ENCODE results near the gene IL36A. TPM values are rescaled to one million over a fixed set of nuclear protein-coding genes. Genes with fewer than 3 reads are reported as not detected.

IL36A gene
- total RNA-seq, 2 experiments from 2014 or later = not detected

- Histone ChIP-seq H3K4me1 (ENCODE audit: insufficient read depth, low read length, poor library complexity, severe bottlenecking) (no peaks in the 10 kb centered on the region), H3K27ac (ENCODE audit: low read depth, low read length, poor library complexity, severe bottlenecking) (no peak overlapping the region), H3K9me2 (ENCODE audit: insufficient read depth, low read length) (no peaks in the 10 kb centered on the region), H4K20me1 (ENCODE audit: insufficient read depth, low read length) (no peaks in the 10 kb centered on the region), H3K9me3 (ENCODE audit: low read length) (no peaks in the 10 kb centered on the region), H3K4me3 (ENCODE audit: low read depth, low read length, poor library complexity, severe bottlenecking) (no peak overlapping the region), H3K36me3 (ENCODE audit: insufficient read depth, low read length) (no peaks in the 10 kb centered on the region), H3K4me2 (ENCODE audit: low read length) (no peak overlapping the region), H2AFZ (ENCODE audit: low read length) (no peak overlapping the region), H3K79me2 (ENCODE audit: insufficient read depth, low read depth, low read length) (no peaks in the 10 kb centered on the region)
- intact Hi-C loops (cut with micrococcal nuclease; ENCODE audit: unreplicated experiment) = no loop called here
- TF ChIP-seq CTCF (conservative IDR thresholded peaks at IDR 0.05; ENCODE audit: low read length) = no peak
- TF ChIP-seq EZH2phosphoT487 (IDR thresholded peaks at IDR 0.05; ENCODE audit: borderline replicate concordance, low read depth, low read length) = no peak
- no peak for DNase-seq (ENCODE audit: low spot score)
- no TSS peak for BruUV-seq (replicated peaks)
- POLR2A ChIA-PET = no interaction called here
- CTCF ChIA-PET (ENCODE audit: unreplicated experiment) = no interaction called here
Measured at GRCh38 chr2:113015655-113016054, 10.4 kb downstream of the IL36A start.

GRCh38 chr2:113018509-113018908, 13.2 kb downstream of the IL36A start:
- intact Hi-C loops (cut with micrococcal nuclease; ENCODE audit: unreplicated experiment) = no loop called here
- no peaks in the 10 kb centered on the region for H4K20me1 ChIP-seq (ENCODE audit: insufficient read depth, low read length)
- no peaks in the 10 kb centered on the region for H3K9me2 ChIP-seq (ENCODE audit: insufficient read depth, low read length)
- no peaks in the 10 kb centered on the region for H3K79me2 ChIP-seq (ENCODE audit: insufficient read depth, low read depth, low read length)
- no peak overlapping the region for H2AFZ ChIP-seq (ENCODE audit: low read length)
- no peaks in the 10 kb centered on the region for H3K9me3 ChIP-seq (ENCODE audit: low read length)
- no peak overlapping the region for H3K4me2 ChIP-seq (ENCODE audit: low read length)
- H3K4me3 ChIP-seq (ENCODE audit: low read depth, low read length, poor library complexity, severe bottlenecking) = no peak overlapping the region
- H3K4me1 ChIP-seq (ENCODE audit: insufficient read depth, low read length, poor library complexity, severe bottlenecking) = no peaks in the 10 kb centered on the region
- CTCF ChIA-PET (ENCODE audit: unreplicated experiment) = no interaction called here
- no peak overlapping the region for H3K27ac ChIP-seq (ENCODE audit: low read depth, low read length, poor library complexity, severe bottlenecking)
- H3K36me3 ChIP-seq (ENCODE audit: insufficient read depth, low read length) = no peaks in the 10 kb centered on the region
- DNase-seq (ENCODE audit: low spot score) = no peak
- TF ChIP-seq EZH2phosphoT487 (IDR thresholded peaks at IDR 0.05; ENCODE audit: borderline replicate concordance, low read depth, low read length) (no peak), CTCF (conservative IDR thresholded peaks at IDR 0.05; ENCODE audit: low read length) (no peak)
- no TSS peak for BruUV-seq (replicated peaks)
- POLR2A ChIA-PET = no interaction called here

GRCh38 chr2:113021312-113021711, 16.1 kb downstream of the IL36A start:
- H3K79me2 ChIP-seq (ENCODE audit: insufficient read depth, low read depth, low read length) = no peaks in the 10 kb centered on the region
- H3K4me3 ChIP-seq (ENCODE audit: low read depth, low read length, poor library complexity, severe bottlenecking) = no peak overlapping the region
- no peak overlapping the region for H3K27ac ChIP-seq (ENCODE audit: low read depth, low read length, poor library complexity, severe bottlenecking)
- no peak overlapping the region for H3K4me2 ChIP-seq (ENCODE audit: low read length)
- no peaks in the 10 kb centered on the region for H4K20me1 ChIP-seq (ENCODE audit: insufficient read depth, low read length)
- ChIA-PET CTCF (ENCODE audit: unreplicated experiment) (no interaction called here), POLR2A (no interaction called here)
- no peak for TF ChIP-seq CTCF (conservative IDR thresholded peaks at IDR 0.05; ENCODE audit: low read length)
- no peak for TF ChIP-seq EZH2phosphoT487 (IDR thresholded peaks at IDR 0.05; ENCODE audit: borderline replicate concordance, low read depth, low read length)
- intact Hi-C loops (cut with micrococcal nuclease; ENCODE audit: unreplicated experiment) = no loop called here
- H3K4me1 ChIP-seq (ENCODE audit: insufficient read depth, low read length, poor library complexity, severe bottlenecking) = no peaks in the 10 kb centered on the region
- BruUV-seq (replicated peaks) = no TSS peak
- no peaks in the 10 kb centered on the region for H3K36me3 ChIP-seq (ENCODE audit: insufficient read depth, low read length)
- no peaks in the 10 kb centered on the region for H3K9me2 ChIP-seq (ENCODE audit: insufficient read depth, low read length)
- H3K9me3 ChIP-seq (ENCODE audit: low read length) = no peaks in the 10 kb centered on the region
- no peak overlapping the region for H2AFZ ChIP-seq (ENCODE audit: low read length)
- no peak for DNase-seq (ENCODE audit: low spot score)
